SU-DHL-6 (cell line): ENCODE results near the gene FLRT3.

Source experiments
- H2AFZ ChIP-seq: fragments of 200-600 bp; sonication (generic); 2 replicates; pipeline ENCODE4 v1.6.1; 2014; ENCODE audit warnings: low read depth, mild to moderate bottlenecking, moderate library complexity, mixed read lengths, antibody characterized with exemption, low read length; ENCODE audit not compliant: severe bottlenecking
- H3F3A ChIP-seq: fragments of 200-600 bp; shearing (Covaris generic); 2 replicates; pipeline ENCODE4 v1.6.0; 2016; ENCODE audit warnings: antibody characterized with exemption, mild to moderate bottlenecking; ENCODE audit not compliant: insufficient read depth
- H3K27ac ChIP-seq: fragments of 200-600 bp; sonication (generic); 2 replicates; pipeline ENCODE4 v1.5.1; 2016; ENCODE audit warnings: low read depth, mild to moderate bottlenecking, low read length, moderate library complexity, mixed read lengths
- H3K27me3 ChIP-seq: fragments of 200-600 bp; sonication (generic), shearing (Covaris generic); 2 replicates; pipeline ENCODE4 v1.6.0; 2014; ENCODE audit warnings: mild to moderate bottlenecking, low read length
- H3K36me3 ChIP-seq: fragments of 200-600 bp; sonication (generic); 2 replicates; pipeline ENCODE4 v1.6.1; 2014; ENCODE audit warnings: mild to moderate bottlenecking, low read length, mixed read lengths
- H3K4me2 ChIP-seq: fragments of 300-600, 200-600 bp; shearing (Covaris generic), sonication (generic); 2 replicates; pipeline ENCODE4 v1.6.0; 2014; ENCODE audit warnings: low read length, low read depth, mild to moderate bottlenecking; ENCODE audit not compliant: poor library complexity, severe bottlenecking
- H3K4me3 ChIP-seq: fragments of 200-600 bp; sonication (generic); 2 replicates; pipeline ENCODE4 v1.5.1; 2014; ENCODE audit warnings: antibody characterized with exemption, low read length, mild to moderate bottlenecking, mixed read lengths; ENCODE audit not compliant: insufficient read depth, poor library complexity, severe bottlenecking
- H3K79me2 ChIP-seq: fragments of 200-600 bp; sonication (generic); 2 replicates; pipeline ENCODE4 v1.6.1; 2014; ENCODE audit warnings: mild to moderate bottlenecking, low read length, moderate library complexity; ENCODE audit not compliant: insufficient read depth
- H3K9ac ChIP-seq: fragments of 200-600 bp; sonication (generic); 2 replicates; pipeline ENCODE4 v1.7.0; 2014; ENCODE audit warnings: mild to moderate bottlenecking, low read length
- H3K9me2 ChIP-seq: fragments of 200-600 bp; sonication (generic); replicated peaks from 2 replicates; pipeline ENCODE4 v1.6.1; 2014; ENCODE audit warnings: low read length; ENCODE audit not compliant: insufficient read depth
- H3K9me3 ChIP-seq: fragments of 200-600 bp; sonication (generic); 2 replicates; pipeline ENCODE4 v1.6.1; 2014; ENCODE audit warnings: low read length, mixed read lengths; ENCODE audit not compliant: insufficient read depth
- H4K20me1 ChIP-seq: fragments of 200-600 bp; sonication (generic); 2 replicates; pipeline ENCODE4 v1.6.1; 2014; ENCODE audit warnings: low read depth, mild to moderate bottlenecking, antibody characterized with exemption, low read length, moderate library complexity, mixed read lengths
- EZH2phosphoT487 ChIP-seq: fragments of 200-600 bp; sonication (generic), shearing (Covaris generic); conservative IDR thresholded peaks from 2 replicates; pipeline ENCODE4 v1.6.1; 2018; ENCODE audit warnings: mild to moderate bottlenecking, antibody characterized with exemption, low read length, moderate library complexity, mixed read lengths
- TF ChIP-seq, protein P1 (sequence below): fragments of 200-600 bp; sonication (generic); IDR thresholded peaks from one replicate; pipeline ENCODE4 v1.5.1; 2017; ENCODE audit warnings: antibody characterized with exemption, mild to moderate bottlenecking, low read length, moderate library complexity; ENCODE audit not compliant: insufficient read depth, poor library complexity, severe bottlenecking

The FLRT3 gene

DNA sequence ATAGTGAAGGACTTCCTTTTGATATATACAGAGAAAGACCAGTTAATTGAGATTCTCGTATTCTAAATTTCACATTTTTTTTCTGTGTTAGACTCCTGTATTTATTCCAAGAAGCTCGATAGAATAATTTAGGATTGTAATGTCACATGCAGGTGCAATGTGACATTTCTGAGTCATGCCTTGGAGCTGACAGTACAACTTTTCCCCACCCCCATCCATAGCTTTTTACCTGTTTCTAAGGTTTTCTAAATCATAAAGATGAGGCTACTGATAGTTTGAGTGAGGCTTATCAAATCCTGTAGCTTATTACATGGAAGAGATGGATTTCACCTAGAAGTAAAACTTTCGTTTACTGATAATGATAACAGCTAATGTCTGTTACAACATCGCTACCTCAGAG is 37.6 kb downstream of the FLRT3 start:
- Histone ChIP-seq H3K9ac (no peak overlapping the region), H3K4me3 (no peak overlapping the region), H3K27me3 (no peaks in the 10 kb centered on the region), H3K27ac (no peak overlapping the region), H3K4me2 (no peak overlapping the region), H3F3A (no peaks in the 10 kb centered on the region), H3K79me2 (no peaks in the 10 kb centered on the region), H2AFZ (no peak overlapping the region), H3K9me2 (no peaks in the 10 kb centered on the region), H3K9me3 (no peaks in the 10 kb centered on the region), H4K20me1 (no peaks in the 10 kb centered on the region), H3K36me3 (no peaks in the 10 kb centered on the region)
- no peak for TF ChIP-seq EZH2phosphoT487
- TF ChIP-seq, protein P1, sequence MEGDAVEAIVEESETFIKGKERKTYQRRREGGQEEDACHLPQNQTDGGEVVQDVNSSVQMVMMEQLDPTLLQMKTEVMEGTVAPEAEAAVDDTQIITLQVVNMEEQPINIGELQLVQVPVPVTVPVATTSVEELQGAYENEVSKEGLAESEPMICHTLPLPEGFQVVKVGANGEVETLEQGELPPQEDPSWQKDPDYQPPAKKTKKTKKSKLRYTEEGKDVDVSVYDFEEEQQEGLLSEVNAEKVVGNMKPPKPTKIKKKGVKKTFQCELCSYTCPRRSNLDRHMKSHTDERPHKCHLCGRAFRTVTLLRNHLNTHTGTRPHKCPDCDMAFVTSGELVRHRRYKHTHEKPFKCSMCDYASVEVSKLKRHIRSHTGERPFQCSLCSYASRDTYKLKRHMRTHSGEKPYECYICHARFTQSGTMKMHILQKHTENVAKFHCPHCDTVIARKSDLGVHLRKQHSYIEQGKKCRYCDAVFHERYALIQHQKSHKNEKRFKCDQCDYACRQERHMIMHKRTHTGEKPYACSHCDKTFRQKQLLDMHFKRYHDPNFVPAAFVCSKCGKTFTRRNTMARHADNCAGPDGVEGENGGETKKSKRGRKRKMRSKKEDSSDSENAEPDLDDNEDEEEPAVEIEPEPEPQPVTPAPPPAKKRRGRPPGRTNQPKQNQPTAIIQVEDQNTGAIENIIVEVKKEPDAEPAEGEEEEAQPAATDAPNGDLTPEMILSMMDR = no peak

DNA sequence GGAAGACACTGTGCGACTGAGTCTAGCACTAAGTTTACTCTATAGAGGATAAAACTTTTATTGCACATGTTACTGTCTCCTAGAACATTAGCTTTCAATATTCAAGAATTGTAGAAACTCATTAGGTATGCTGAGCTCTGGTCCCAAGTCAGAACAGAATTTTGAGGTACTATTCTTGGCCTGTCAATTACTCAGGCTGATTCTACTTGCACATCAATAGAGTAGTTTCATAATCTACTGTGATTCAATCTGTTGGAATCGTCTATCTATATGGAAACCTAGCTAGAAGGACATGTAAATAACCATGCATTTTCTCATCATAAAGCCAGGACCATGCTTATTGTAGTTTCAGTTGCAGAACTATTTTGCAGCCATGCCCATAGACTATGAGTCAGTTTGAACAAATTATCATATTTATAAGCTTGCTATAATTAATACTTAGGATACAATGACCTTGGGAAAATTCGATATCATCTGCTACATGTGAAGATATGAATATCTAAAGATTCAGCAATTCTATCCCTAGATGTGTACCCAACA is 41.6 kb downstream of the FLRT3 start:
- Histone ChIP-seq H3K4me3 (no peak overlapping the region), H3K9me2 (no peaks in the 10 kb centered on the region), H3K36me3 (no peaks in the 10 kb centered on the region), H3F3A (no peaks in the 10 kb centered on the region), H3K9ac (no peak overlapping the region), H3K79me2 (no peaks in the 10 kb centered on the region), H3K27ac (no peak overlapping the region), H3K27me3 (no peaks in the 10 kb centered on the region), H4K20me1 (no peaks in the 10 kb centered on the region), H2AFZ (no peak overlapping the region), H3K4me2 (no peak overlapping the region), H3K9me3 (no peaks in the 10 kb centered on the region)
- TF ChIP-seq EZH2phosphoT487 = no peak
- TF ChIP-seq, protein P1 = no peak

DNA sequence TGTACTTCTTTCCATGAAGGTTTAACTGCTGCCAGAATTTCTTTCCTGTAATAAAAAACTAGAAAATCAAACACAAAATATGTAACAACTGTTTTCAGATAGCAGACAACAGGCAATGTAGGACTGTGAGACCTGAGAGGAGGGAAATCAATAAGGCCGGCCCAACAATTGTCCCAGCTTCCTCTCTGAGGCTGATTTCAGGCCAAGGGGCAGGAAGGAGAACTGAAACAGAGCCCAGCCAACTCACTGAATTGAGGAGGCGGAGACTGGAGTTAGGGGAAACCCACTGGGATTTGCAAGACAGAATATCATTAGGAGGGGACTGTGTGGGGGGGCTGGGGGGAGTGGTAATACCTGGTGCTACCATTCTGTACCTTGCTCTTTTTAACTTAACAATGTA is 42.2 kb downstream of the FLRT3 start:
- H4K20me1 ChIP-seq = no peaks in the 10 kb centered on the region
- H3K79me2 ChIP-seq = no peaks in the 10 kb centered on the region

More for the DNA sequence above, 42.2 kb downstream of the FLRT3 start:
- no peak overlapping the region for H3K4me2 ChIP-seq
- no peak overlapping the region for H3K9ac ChIP-seq
- H3F3A ChIP-seq = no peaks in the 10 kb centered on the region
- H3K9me3 ChIP-seq = no peaks in the 10 kb centered on the region
- no peaks in the 10 kb centered on the region for H3K9me2 ChIP-seq
- no peak overlapping the region for H2AFZ ChIP-seq
- H3K4me3 ChIP-seq = no peak overlapping the region
- no peak overlapping the region for H3K27ac ChIP-seq
- no peak for TF ChIP-seq EZH2phosphoT487
- TF ChIP-seq, protein P1 = no peak
- no peaks in the 10 kb centered on the region for H3K27me3 ChIP-seq
- H3K36me3 ChIP-seq = no peaks in the 10 kb centered on the region
